SH-SY5Y (cell line): ENCODE data around the gene NAGPA.

Experiments
- GATA2 ChIP-seq: IDR thresholded peaks from 2 replicates; pipeline ENCODE4 v1.6.1; 2011; ENCODE audit warnings: mild to moderate bottlenecking, low read depth, low read length
- GATA3 ChIP-seq: IDR thresholded peaks from 2 replicates; pipeline ENCODE4 v1.6.1; 2011; ENCODE audit warnings: low read depth, mild to moderate bottlenecking, low read length, moderate library complexity

- TF ChIP-seq GATA2 (no peak), GATA3 (no peak)
Observed at GRCh38 chr16:5072334-5073278, 38.9 kb upstream of the NAGPA start.
